HL-60 (cell line): ENCODE data around the gene ABHD10.

Experiments
- DNase-seq, 2 experiments: peaks; one replicate each; pipeline ENCODE4 v3.0.0-alpha.2; 2010 to 2020; ENCODE audit warnings: low read depth in 1 of 2, low spot score in 1 of 2
- H3K27ac ChIP-seq: fragments of 250-450 bp; sonication (Bioruptor Pico); replicated peaks from 2 replicates; pipeline ENCODE4 v1.5.1; 2020; ENCODE audit warnings: mild to moderate bottlenecking, moderate library complexity
- H3K27me3 ChIP-seq: fragments of 250-450 bp; sonication (Bioruptor Pico); 2 replicates; pipeline ENCODE4 v1.5.1; 2021; ENCODE audit warnings: mild to moderate bottlenecking, moderate library complexity; ENCODE audit not compliant: insufficient read depth, poor library complexity, severe bottlenecking
- H3K4me3 ChIP-seq: replicated peaks from 2 replicates; pipeline ENCODE4 v1.5.1; 2011; ENCODE audit warnings: mild to moderate bottlenecking, control low read depth, low read length; ENCODE audit not compliant: insufficient read depth
- GABPA ChIP-seq: IDR thresholded peaks from 2 replicates; pipeline ENCODE4 v1.6.1; 2012; ENCODE audit warnings: low read depth
- POLR2AphosphoS5 ChIP-seq: IDR thresholded peaks from 2 replicates; pipeline ENCODE4 v1.6.1; 2012; ENCODE audit warnings: low read depth
- SPI1 ChIP-seq: IDR thresholded peaks from 2 replicates; pipeline ENCODE4 v1.6.1; 2012; ENCODE audit warnings: low read depth, mild to moderate bottlenecking, borderline replicate concordance
- TF ChIP-seq, protein P1 (sequence below): IDR thresholded peaks from 2 replicates; pipeline ENCODE4 v1.6.1; 2012; ENCODE audit warnings: low read depth; ENCODE audit not compliant: insufficient replicate concordance
- TF ChIP-seq, protein P2 (sequence below): IDR thresholded peaks from one replicate; pipeline ENCODE4 v1.5.1; 2011; ENCODE audit warnings: low read length, control low read depth, inconsistent platforms; ENCODE audit not compliant: insufficient read depth

Gene ABHD10

DNA sequence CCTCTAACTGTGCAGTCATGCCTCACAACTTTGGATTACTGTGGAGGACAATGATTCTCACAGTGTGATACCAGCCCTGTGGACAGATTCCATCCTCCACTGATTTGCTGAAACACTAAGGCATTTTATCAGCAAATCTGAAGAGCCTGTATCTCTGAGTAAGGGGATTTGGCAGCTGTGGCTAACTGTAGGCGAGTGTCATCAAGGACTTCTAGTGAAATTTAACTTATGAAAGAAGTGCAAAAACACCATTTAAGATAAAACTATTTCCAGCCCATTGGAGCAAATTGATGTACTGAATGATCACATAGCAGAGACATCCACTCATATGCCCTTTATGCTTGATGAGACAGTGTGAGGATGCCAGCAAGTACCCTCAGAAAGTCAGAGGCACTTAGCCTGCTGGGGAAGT is 41.9 kb downstream of the ABHD10 start:
- TF ChIP-seq GABPA (no peak), POLR2AphosphoS5 (no peak), SPI1 (no peak)
- TF ChIP-seq, protein P1, sequence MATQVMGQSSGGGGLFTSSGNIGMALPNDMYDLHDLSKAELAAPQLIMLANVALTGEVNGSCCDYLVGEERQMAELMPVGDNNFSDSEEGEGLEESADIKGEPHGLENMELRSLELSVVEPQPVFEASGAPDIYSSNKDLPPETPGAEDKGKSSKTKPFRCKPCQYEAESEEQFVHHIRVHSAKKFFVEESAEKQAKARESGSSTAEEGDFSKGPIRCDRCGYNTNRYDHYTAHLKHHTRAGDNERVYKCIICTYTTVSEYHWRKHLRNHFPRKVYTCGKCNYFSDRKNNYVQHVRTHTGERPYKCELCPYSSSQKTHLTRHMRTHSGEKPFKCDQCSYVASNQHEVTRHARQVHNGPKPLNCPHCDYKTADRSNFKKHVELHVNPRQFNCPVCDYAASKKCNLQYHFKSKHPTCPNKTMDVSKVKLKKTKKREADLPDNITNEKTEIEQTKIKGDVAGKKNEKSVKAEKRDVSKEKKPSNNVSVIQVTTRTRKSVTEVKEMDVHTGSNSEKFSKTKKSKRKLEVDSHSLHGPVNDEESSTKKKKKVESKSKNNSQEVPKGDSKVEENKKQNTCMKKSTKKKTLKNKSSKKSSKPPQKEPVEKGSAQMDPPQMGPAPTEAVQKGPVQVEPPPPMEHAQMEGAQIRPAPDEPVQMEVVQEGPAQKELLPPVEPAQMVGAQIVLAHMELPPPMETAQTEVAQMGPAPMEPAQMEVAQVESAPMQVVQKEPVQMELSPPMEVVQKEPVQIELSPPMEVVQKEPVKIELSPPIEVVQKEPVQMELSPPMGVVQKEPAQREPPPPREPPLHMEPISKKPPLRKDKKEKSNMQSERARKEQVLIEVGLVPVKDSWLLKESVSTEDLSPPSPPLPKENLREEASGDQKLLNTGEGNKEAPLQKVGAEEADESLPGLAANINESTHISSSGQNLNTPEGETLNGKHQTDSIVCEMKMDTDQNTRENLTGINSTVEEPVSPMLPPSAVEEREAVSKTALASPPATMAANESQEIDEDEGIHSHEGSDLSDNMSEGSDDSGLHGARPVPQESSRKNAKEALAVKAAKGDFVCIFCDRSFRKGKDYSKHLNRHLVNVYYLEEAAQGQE: no peak
- TF ChIP-seq, protein P2, sequence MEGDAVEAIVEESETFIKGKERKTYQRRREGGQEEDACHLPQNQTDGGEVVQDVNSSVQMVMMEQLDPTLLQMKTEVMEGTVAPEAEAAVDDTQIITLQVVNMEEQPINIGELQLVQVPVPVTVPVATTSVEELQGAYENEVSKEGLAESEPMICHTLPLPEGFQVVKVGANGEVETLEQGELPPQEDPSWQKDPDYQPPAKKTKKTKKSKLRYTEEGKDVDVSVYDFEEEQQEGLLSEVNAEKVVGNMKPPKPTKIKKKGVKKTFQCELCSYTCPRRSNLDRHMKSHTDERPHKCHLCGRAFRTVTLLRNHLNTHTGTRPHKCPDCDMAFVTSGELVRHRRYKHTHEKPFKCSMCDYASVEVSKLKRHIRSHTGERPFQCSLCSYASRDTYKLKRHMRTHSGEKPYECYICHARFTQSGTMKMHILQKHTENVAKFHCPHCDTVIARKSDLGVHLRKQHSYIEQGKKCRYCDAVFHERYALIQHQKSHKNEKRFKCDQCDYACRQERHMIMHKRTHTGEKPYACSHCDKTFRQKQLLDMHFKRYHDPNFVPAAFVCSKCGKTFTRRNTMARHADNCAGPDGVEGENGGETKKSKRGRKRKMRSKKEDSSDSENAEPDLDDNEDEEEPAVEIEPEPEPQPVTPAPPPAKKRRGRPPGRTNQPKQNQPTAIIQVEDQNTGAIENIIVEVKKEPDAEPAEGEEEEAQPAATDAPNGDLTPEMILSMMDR: no peak
- no peak overlapping the region for H3K4me3 ChIP-seq
- no peak for DNase-seq
- no peaks in the 10 kb centered on the region for H3K27me3 ChIP-seq
- H3K27ac ChIP-seq: no peak overlapping the region

DNA sequence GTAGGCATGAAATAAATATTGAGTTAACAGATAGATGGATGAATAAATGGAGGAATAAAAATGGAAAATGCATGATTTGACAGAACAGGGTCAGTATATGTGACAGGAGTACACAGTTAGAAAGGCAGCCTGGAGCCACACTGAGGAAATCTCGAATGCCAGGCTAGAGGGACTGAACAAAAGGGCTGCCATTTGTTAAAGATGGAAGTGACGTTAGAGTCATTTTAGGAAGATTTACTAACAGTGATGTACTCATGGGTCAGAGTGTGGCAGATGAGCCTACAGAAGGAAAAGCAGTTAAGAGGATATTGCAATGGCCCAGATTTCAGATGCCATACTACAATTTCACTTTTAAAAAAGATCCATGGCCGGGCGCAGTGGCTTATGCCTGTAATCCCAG is 48.3 kb downstream of the ABHD10 start:
- no peak for TF ChIP-seq POLR2AphosphoS5
- TF ChIP-seq, protein P1: no peak
- no peak for TF ChIP-seq SPI1
- TF ChIP-seq, protein P2: no peak
- no peak for TF ChIP-seq GABPA
- Histone ChIP-seq H3K4me3 (no peak overlapping the region), H3K27me3 (no peaks in the 10 kb centered on the region), H3K27ac (no peak overlapping the region)
- DNase-seq: no peak

DNA sequence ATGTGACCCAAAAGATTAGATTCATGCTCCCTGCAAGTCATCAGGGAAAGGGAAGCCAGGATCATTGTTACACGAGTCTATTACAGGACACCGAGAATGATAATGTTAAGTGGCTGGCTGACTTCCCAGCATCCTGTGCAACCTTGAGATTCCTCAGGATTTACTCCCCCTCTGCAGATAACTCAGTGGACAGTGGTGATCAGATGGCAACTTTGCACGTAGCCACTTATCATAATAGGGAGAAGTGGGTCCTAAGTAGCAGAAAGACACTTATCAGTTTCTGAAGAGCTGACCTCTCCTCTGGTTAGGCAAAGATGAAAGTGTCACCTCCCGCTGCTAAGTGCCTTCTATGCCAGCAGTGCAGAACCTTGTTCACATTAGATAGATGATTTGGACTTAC is 49.0 kb downstream of the ABHD10 start:
- H3K27ac ChIP-seq: no peak overlapping the region
- DNase-seq: no peak
- TF ChIP-seq, protein P2: no peak
- TF ChIP-seq GABPA: no peak
- TF ChIP-seq, protein P1: no peak
- no peak for TF ChIP-seq SPI1
- TF ChIP-seq POLR2AphosphoS5: no peak
- H3K4me3 ChIP-seq: no peak overlapping the region
- H3K27me3 ChIP-seq: no peaks in the 10 kb centered on the region
